ENCODE results near the gene FCRL3. TPM values are rescaled to one million over a fixed set of nuclear protein-coding genes. Genes with fewer than 3 reads are reported as not detected.

The FCRL3 gene
- total and polyA plus RNA-seq, 2 donors from 2014 or later = 1.4 TPM; not detected in 1

DNA sequence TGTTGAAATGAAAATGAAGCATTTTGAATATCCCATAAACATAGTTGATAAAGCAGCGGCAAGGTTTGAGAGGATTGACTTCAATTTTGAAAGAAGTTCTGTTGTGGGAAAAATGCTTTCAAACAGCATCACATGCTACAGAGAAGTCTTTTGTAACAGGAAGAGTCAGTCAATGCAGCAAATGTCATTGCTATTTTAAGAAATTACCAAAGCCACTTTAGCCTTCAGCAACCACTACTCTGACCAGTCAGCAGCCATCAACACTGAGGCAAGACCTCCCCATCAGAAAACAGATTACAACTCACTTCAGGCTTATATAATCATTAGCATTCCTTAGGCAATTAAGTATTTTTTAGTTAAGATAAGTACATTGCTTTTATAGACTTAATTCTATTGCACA lies 33.8 kb upstream of the FCRL3 start:
- Histone ChIP-seq H3K4me3 (ENCODE audit: low read length in 3 of 3) (no peak overlapping the region), H3K27me3 (ENCODE audit: control insufficient read depth, insufficient read depth, low read length) (no peaks in the 10 kb centered on the region), H3K9me3 (ENCODE audit: control insufficient read depth in 2 of 3, insufficient read depth in 1 of 3, low read length in 3 of 3) (peaks cover 0 to 5% (median 0%) of the 10 kb centered on the region in 3 donors), H3K4me1 (ENCODE audit: control insufficient read depth in 2 of 3, insufficient read depth in 2 of 3, low read depth in 1 of 3, low read length in 3 of 3) (no peaks in the 10 kb centered on the region), H3K9ac (ENCODE audit: low read length in 3 of 3) (no peak overlapping the region), H3K36me3 (ENCODE audit: control insufficient read depth in 2 of 3, insufficient read depth in 3 of 3, low read length in 3 of 3) (no peaks in the 10 kb centered on the region), H3K27ac (ENCODE audit: low read depth in 2 of 2, low read length in 2 of 2) (no peak overlapping the region)
- no peak for FAIRE-seq
- TF ChIP-seq, protein P1, sequence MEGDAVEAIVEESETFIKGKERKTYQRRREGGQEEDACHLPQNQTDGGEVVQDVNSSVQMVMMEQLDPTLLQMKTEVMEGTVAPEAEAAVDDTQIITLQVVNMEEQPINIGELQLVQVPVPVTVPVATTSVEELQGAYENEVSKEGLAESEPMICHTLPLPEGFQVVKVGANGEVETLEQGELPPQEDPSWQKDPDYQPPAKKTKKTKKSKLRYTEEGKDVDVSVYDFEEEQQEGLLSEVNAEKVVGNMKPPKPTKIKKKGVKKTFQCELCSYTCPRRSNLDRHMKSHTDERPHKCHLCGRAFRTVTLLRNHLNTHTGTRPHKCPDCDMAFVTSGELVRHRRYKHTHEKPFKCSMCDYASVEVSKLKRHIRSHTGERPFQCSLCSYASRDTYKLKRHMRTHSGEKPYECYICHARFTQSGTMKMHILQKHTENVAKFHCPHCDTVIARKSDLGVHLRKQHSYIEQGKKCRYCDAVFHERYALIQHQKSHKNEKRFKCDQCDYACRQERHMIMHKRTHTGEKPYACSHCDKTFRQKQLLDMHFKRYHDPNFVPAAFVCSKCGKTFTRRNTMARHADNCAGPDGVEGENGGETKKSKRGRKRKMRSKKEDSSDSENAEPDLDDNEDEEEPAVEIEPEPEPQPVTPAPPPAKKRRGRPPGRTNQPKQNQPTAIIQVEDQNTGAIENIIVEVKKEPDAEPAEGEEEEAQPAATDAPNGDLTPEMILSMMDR (IDR thresholded peaks at IDR 0.05; ENCODE audit: borderline replicate concordance, extremely low read depth, insufficient read depth) = no peak
- no peak for DNase-seq
- intact Hi-C loops (cut with DNase I) = no loop called here

DNA sequence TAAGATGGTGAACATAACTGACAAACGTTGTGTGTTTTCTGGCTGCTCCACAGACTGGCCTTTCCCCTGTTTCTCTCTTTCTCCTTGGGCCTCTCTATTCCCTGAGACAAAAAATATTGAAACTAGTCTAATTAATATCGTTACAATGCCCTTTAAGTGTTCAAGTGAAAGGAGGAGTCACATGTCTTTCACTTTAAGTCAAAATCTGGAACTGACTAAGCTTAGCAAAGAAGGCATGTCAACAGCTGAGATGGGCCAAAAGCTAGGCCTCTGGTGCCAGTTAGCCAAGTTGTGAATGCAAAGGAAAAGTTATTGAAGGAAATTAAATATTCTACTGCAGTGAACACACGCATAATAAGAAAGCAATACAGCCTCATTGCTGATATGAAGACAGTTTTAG lies 32.2 kb upstream of the FCRL3 start:
- no peak overlapping the region for H3K9ac ChIP-seq (ENCODE audit: low read length in 3 of 3)
- TF ChIP-seq, protein P1 (IDR thresholded peaks at IDR 0.05; ENCODE audit: borderline replicate concordance, extremely low read depth, insufficient read depth) = no peak
- H3K4me1 ChIP-seq (ENCODE audit: control insufficient read depth in 2 of 3, insufficient read depth in 2 of 3, low read depth in 1 of 3, low read length in 3 of 3) = no peaks in the 10 kb centered on the region
- intact Hi-C loops (cut with DNase I) = no loop called here
- no peak overlapping the region for H3K4me3 ChIP-seq (ENCODE audit: low read length in 3 of 3)
- H3K36me3 ChIP-seq (ENCODE audit: control insufficient read depth in 2 of 3, insufficient read depth in 3 of 3, low read length in 3 of 3) = no peaks in the 10 kb centered on the region
- H3K9me3 ChIP-seq (ENCODE audit: control insufficient read depth in 2 of 3, insufficient read depth in 1 of 3, low read length in 3 of 3) = peaks cover 0 to 5% (median 0%) of the 10 kb centered on the region in 3 donors
- no peak for FAIRE-seq
- H3K27me3 ChIP-seq (ENCODE audit: control insufficient read depth, insufficient read depth, low read length) = no peaks in the 10 kb centered on the region
- no peak for DNase-seq
- no peak overlapping the region for H3K27ac ChIP-seq (ENCODE audit: low read depth in 2 of 2, low read length in 2 of 2)

DNA sequence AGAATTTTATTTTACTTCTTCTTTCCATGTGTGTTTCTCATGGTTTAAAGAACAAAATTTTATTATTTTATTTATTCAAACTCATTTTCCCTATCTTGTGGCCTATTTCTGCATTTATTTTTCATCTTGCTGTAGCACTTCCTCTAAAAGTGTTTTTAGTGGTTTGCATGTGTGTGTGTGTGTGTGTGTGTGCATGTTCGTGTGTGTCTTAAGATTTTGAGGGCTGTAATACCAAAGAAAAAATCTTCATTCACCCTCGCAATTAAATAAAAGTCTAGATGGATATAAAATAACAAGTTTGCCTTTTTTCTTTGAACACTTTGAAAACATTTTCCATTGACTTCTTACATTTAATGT lies 24.6 kb upstream of the FCRL3 start:
- intact Hi-C loops (cut with DNase I) = no loop called here
- H3K36me3 ChIP-seq (ENCODE audit: control insufficient read depth in 2 of 3, insufficient read depth in 3 of 3, low read length in 3 of 3) = no peaks in the 10 kb centered on the region
- TF ChIP-seq, protein P1 (IDR thresholded peaks at IDR 0.05; ENCODE audit: borderline replicate concordance, extremely low read depth, insufficient read depth) = no peak

More for the DNA sequence above, 24.6 kb upstream of the FCRL3 start:
- H3K4me1 ChIP-seq (ENCODE audit: control insufficient read depth in 2 of 3, insufficient read depth in 2 of 3, low read depth in 1 of 3, low read length in 3 of 3) = no peaks in the 10 kb centered on the region
- H3K27ac ChIP-seq (ENCODE audit: low read depth in 2 of 2, low read length in 2 of 2) = no peak overlapping the region
- FAIRE-seq (no peak), DNase-seq (no peak)
- H3K27me3 ChIP-seq (ENCODE audit: control insufficient read depth, insufficient read depth, low read length) = no peaks in the 10 kb centered on the region
- H3K9ac ChIP-seq (ENCODE audit: low read length in 3 of 3) = no peak overlapping the region
- H3K9me3 ChIP-seq (ENCODE audit: control insufficient read depth in 2 of 3, insufficient read depth in 1 of 3, low read length in 3 of 3) = peaks cover 0 to 9% (median 0%) of the 10 kb centered on the region in 3 donors
- no peak overlapping the region for H3K4me3 ChIP-seq (ENCODE audit: low read length in 3 of 3)
